HepG2 (cell line): ENCODE measurements around the gene SLC38A3. TPM values are rescaled to one million over a fixed set of nuclear protein-coding genes. Genes with fewer than 3 reads are reported as not detected.
A peak's percentile ranks its signal among the peaks of the same experiment; 100 is the strongest.

ENCODE experiments used
- FOXA1 ChIP-seq, 2 experiments: fragments of 450-650 bp in 1 of 2; sonication (generic) in 1 of 2; formaldehyde crosslinking in 1 of 2; IDR thresholded peaks; 2 replicates each; pipeline versions ENCODE4 v1.4.0 to v1.6.1; 2016 to 2020; ENCODE audit warnings: missing genetic modification reagents in 1 of 2
- JUND ChIP-seq: sonication (generic); formaldehyde crosslinking; IDR thresholded peaks from 2 replicates; pipeline ENCODE4 v1.8.0; 2022; ENCODE audit warnings: mild to moderate bottlenecking, missing genetic modification reagents
- MBNL3 ChIP-seq: fragments of 250-450 bp; sonication (Bioruptor Pico); conservative IDR thresholded peaks from 2 replicates; pipeline ENCODE4 v1.8.0; 2022; ENCODE audit warnings: mild to moderate bottlenecking, inconsistent platforms
- RBM22 ChIP-seq: fragments of 200-400 bp; formaldehyde crosslinking; optimal IDR thresholded peaks from 2 replicates; pipeline ENCODE3; 2017; ENCODE audit warnings: mild to moderate bottlenecking, low read length, moderate library complexity
- REPIN1 ChIP-seq: sonication (generic); formaldehyde crosslinking; IDR thresholded peaks from 2 replicates; pipeline ENCODE4 v1.8.0; 2022; ENCODE audit warnings: missing genetic modification reagents, low read depth, mild to moderate bottlenecking, borderline replicate concordance
- SMAD1 ChIP-seq: sonication (generic); formaldehyde crosslinking; IDR thresholded peaks from 2 replicates; pipeline ENCODE4 v1.4.0; 2020; ENCODE audit warnings: missing genetic modification reagents, low read depth, mild to moderate bottlenecking, borderline replicate concordance
- SMAD3 ChIP-seq: sonication (generic); formaldehyde crosslinking; IDR thresholded peaks from 2 replicates; pipeline ENCODE4 v1.4.0; 2020; ENCODE audit warnings: missing genetic modification reagents
- ZEB1 ChIP-seq: IDR thresholded peaks from 2 replicates; pipeline ENCODE4 v1.6.1; 2012; ENCODE audit warnings: mild to moderate bottlenecking, low read depth, inconsistent platforms; ENCODE audit not compliant: insufficient replicate concordance
- ZFP90 ChIP-seq: sonication (generic); formaldehyde crosslinking; IDR thresholded peaks from 2 replicates; pipeline ENCODE4 v1.8.0; 2022; ENCODE audit warnings: missing genetic modification reagents, mild to moderate bottlenecking, inconsistent platforms, borderline replicate concordance
- ZNF207 ChIP-seq: fragments of 450-650 bp; IDR thresholded peaks from 2 replicates; pipeline ENCODE4 v1.6.1; 2016; ENCODE audit warnings: antibody characterized with exemption, borderline replicate concordance
- ZNF510 ChIP-seq: sonication (generic); formaldehyde crosslinking; IDR thresholded peaks from 2 replicates; pipeline ENCODE4 v1.4.0; 2020; ENCODE audit warnings: low read depth, mild to moderate bottlenecking, missing genetic modification reagents
- ZNF570 ChIP-seq: sonication (generic); formaldehyde crosslinking; IDR thresholded peaks from 2 replicates; pipeline ENCODE4 v1.4.0; 2020; ENCODE audit warnings: mild to moderate bottlenecking, missing genetic modification reagents, borderline replicate concordance
- ZNF678 ChIP-seq: sonication (generic); formaldehyde crosslinking; IDR thresholded peaks from 2 replicates; pipeline ENCODE4 v1.4.0; 2020; ENCODE audit warnings: mild to moderate bottlenecking, missing genetic modification reagents
- ZZZ3 ChIP-seq: sonication (generic); formaldehyde crosslinking; IDR thresholded peaks from 2 replicates; pipeline ENCODE4 v1.4.0; 2020; ENCODE audit warnings: missing genetic modification reagents, mild to moderate bottlenecking, borderline replicate concordance
- polyA plus RNA-seq, 8 experiments: library from polyadenylated mRNA; depleted of rRNA in 3 of 8; stranded (reverse) in 7 of 8; unstranded in 1 of 8; fragments of >200 nt; fragmentation: Illumina TruSeq in 4 of 8; extraction: Trizol in 4 of 8; gene quantifications; 2 replicates each; pipeline versions ENCODE4 v1.2.1 to v1.2.3, GENCODE V29; 2011 to 2016; ENCODE audit warnings: low read depth in 4 of 8, missing spikeins in 1 of 8, mixed read lengths in 1 of 8; ENCODE audit not compliant: insufficient read depth in 1 of 8
- total RNA-seq, 5 experiments: library from RNA; depleted of rRNA; stranded (reverse); fragments of >200 nt; fragmentation: Illumina TruSeq; extraction: Trizol; gene quantifications; 2 replicates each; pipeline ENCODE4 v1.2.3, GENCODE V29; 2016; ENCODE audit warnings: low read depth in 1 of 5
- TF ChIP-seq, protein P1 (sequence below): sonication (generic); formaldehyde crosslinking; IDR thresholded peaks from 2 replicates; pipeline ENCODE4 v1.5.1; 2020; ENCODE audit warnings: missing genetic modification reagents, mild to moderate bottlenecking, borderline replicate concordance
- TF ChIP-seq, protein P2 (sequence below): sonication (generic); formaldehyde crosslinking; IDR thresholded peaks from 2 replicates; pipeline ENCODE4 v1.8.0; 2022; ENCODE audit warnings: mild to moderate bottlenecking, missing genetic modification reagents; ENCODE audit not compliant: insufficient replicate concordance
- TF ChIP-seq, protein P3 (sequence below): sonication (generic); formaldehyde crosslinking; IDR thresholded peaks from 2 replicates; pipeline ENCODE4 v1.5.0; 2020; ENCODE audit warnings: missing genetic modification reagents, mild to moderate bottlenecking, borderline replicate concordance
- TF ChIP-seq, protein P4 (sequence below): sonication (generic); formaldehyde crosslinking; conservative IDR thresholded peaks from 2 replicates; pipeline ENCODE4 v1.8.0; 2022; ENCODE audit warnings: missing genetic modification reagents
- TF ChIP-seq, protein P5 (sequence below): sonication (generic); formaldehyde crosslinking; conservative IDR thresholded peaks from 2 replicates; pipeline ENCODE4 v1.4.0; 2020; ENCODE audit warnings: missing genetic modification reagents
- TF ChIP-seq, protein P6 (sequence below): sonication (generic); formaldehyde crosslinking; IDR thresholded peaks from 2 replicates; pipeline ENCODE4 v1.4.0; 2020; ENCODE audit warnings: missing genetic modification reagents; ENCODE audit errors: not compliant biosample characterization

SLC38A3 gene
- total and polyA plus RNA-seq, 2 of the 13 experiments (the other 11 are each of a cell fraction or from before 2014, with no cell fraction given): 29.8 to 164 TPM

DNA sequence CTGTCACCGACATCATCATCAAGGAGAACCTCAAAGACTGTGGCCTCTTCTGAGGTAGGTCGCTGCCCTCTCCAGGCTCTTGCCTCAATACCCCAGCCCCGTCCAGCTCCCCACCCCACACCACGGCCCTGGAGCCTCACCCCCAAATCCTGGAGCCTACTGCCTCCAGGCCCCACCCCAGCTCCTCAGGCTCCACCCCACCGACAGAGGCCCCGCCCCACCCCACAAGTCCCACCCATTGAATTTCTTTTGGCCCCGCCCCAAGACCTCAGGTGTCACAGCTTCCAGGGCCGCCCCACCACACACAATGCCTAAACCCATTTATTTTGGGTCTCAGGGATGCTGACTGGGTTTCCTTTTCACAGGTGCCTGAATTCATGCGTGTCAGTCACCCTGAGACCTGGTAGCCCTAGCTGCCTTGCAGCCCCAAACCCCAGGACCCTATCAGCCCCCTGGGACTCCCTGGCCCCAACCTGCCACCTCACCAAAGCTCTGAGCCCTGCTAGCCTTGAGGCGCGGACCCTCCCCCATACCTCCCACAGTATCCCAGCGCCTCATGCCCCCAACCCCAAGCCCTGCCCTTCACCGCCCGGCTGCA is 10.1 kb upstream of the SLC38A3 start (continued):
- TF ChIP-seq, protein P1, sequence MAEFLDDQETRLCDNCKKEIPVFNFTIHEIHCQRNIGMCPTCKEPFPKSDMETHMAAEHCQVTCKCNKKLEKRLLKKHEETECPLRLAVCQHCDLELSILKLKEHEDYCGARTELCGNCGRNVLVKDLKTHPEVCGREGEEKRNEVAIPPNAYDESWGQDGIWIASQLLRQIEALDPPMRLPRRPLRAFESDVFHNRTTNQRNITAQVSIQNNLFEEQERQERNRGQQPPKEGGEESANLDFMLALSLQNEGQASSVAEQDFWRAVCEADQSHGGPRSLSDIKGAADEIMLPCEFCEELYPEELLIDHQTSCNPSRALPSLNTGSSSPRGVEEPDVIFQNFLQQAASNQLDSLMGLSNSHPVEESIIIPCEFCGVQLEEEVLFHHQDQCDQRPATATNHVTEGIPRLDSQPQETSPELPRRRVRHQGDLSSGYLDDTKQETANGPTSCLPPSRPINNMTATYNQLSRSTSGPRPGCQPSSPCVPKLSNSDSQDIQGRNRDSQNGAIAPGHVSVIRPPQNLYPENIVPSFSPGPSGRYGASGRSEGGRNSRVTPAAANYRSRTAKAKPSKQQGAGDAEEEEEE (CRISPR knock-in tag): no peak; the same call in none of the 2 replicates
- TF ChIP-seq SMAD3 (no peak), REPIN1 (CRISPR knock-in tag) (peak; percentile 10; the same call in 1 of the 2 replicates), JUND (CRISPR knock-in tag) (no peak), RBM22 (no peak), ZZZ3 (CRISPR knock-in tag) (0 out of 2 replicates have a peak, but pooled peaks have one; percentile 1), ZNF678 (CRISPR knock-in tag) (no peak), ZNF510 (CRISPR knock-in tag) (no peak), ZNF207 (no peak), MBNL3 (CRISPR knock-in tag) (no peak), FOXA1 (IDR thresholded peaks at IDR 0.05) (no peak), FOXA1 (CRISPR knock-in tag; IDR thresholded peaks at IDR 0.05) (no peak), ZEB1 (no peak), SMAD1 (CRISPR knock-in tag) (0 out of 2 replicates have a peak, but pooled peaks have one; percentile 7), ZFP90 (CRISPR knock-in tag) (0 out of 2 replicates have a peak, but pooled peaks have one; percentile 6), ZNF570 (CRISPR knock-in tag) (no peak)
- TF ChIP-seq, protein P2, sequence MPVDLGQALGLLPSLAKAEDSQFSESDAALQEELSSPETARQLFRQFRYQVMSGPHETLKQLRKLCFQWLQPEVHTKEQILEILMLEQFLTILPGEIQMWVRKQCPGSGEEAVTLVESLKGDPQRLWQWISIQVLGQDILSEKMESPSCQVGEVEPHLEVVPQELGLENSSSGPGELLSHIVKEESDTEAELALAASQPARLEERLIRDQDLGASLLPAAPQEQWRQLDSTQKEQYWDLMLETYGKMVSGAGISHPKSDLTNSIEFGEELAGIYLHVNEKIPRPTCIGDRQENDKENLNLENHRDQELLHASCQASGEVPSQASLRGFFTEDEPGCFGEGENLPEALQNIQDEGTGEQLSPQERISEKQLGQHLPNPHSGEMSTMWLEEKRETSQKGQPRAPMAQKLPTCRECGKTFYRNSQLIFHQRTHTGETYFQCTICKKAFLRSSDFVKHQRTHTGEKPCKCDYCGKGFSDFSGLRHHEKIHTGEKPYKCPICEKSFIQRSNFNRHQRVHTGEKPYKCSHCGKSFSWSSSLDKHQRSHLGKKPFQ: no peak
- TF ChIP-seq, protein P3, sequence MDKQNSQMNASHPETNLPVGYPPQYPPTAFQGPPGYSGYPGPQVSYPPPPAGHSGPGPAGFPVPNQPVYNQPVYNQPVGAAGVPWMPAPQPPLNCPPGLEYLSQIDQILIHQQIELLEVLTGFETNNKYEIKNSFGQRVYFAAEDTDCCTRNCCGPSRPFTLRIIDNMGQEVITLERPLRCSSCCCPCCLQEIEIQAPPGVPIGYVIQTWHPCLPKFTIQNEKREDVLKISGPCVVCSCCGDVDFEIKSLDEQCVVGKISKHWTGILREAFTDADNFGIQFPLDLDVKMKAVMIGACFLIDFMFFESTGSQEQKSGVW: no peak
- TF ChIP-seq, protein P4, sequence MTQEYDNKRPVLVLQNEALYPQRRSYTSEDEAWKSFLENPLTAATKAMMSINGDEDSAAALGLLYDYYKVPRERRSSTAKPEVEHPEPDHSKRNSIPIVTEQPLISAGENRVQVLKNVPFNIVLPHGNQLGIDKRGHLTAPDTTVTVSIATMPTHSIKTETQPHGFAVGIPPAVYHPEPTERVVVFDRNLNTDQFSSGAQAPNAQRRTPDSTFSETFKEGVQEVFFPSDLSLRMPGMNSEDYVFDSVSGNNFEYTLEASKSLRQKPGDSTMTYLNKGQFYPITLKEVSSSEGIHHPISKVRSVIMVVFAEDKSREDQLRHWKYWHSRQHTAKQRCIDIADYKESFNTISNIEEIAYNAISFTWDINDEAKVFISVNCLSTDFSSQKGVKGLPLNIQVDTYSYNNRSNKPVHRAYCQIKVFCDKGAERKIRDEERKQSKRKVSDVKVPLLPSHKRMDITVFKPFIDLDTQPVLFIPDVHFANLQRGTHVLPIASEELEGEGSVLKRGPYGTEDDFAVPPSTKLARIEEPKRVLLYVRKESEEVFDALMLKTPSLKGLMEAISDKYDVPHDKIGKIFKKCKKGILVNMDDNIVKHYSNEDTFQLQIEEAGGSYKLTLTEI (CRISPR knock-in tag): no peak
- TF ChIP-seq, protein P5, sequence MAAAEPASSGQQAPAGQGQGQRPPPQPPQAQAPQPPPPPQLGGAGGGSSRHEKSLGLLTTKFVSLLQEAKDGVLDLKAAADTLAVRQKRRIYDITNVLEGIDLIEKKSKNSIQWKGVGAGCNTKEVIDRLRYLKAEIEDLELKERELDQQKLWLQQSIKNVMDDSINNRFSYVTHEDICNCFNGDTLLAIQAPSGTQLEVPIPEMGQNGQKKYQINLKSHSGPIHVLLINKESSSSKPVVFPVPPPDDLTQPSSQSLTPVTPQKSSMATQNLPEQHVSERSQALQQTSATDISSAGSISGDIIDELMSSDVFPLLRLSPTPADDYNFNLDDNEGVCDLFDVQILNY: no peak
- TF ChIP-seq, protein P6, sequence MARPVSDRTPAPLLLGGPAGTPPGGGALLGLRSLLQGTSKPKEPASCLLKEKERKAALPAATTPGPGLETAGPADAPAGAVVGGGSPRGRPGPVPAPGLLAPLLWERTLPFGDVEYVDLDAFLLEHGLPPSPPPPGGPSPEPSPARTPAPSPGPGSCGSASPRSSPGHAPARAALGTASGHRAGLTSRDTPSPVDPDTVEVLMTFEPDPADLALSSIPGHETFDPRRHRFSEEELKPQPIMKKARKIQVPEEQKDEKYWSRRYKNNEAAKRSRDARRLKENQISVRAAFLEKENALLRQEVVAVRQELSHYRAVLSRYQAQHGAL (CRISPR knock-in tag): no peak
